A673 (cell line): ENCODE results near the gene IMPDH1.

Experiments
- EZH2 ChIP-seq: fragments of 200-600 bp; sonication (generic); IDR thresholded peaks from 2 replicates; pipeline ENCODE4 v1.6.1; 2017; ENCODE audit warnings: borderline replicate concordance, low read depth, mild to moderate bottlenecking, mixed read lengths, antibody characterized with exemption, low read length; ENCODE audit not compliant: poor library complexity, severe bottlenecking
- TF ChIP-seq, protein P1 (sequence below): fragments of 300-800, 200-600 bp; sonication (generic); conservative IDR thresholded peaks from 2 replicates; pipeline ENCODE4 v1.5.1; 2017; ENCODE audit warnings: low read depth, mild to moderate bottlenecking, antibody characterized with exemption, low read length, moderate library complexity, mixed read lengths

- TF ChIP-seq, protein P1, sequence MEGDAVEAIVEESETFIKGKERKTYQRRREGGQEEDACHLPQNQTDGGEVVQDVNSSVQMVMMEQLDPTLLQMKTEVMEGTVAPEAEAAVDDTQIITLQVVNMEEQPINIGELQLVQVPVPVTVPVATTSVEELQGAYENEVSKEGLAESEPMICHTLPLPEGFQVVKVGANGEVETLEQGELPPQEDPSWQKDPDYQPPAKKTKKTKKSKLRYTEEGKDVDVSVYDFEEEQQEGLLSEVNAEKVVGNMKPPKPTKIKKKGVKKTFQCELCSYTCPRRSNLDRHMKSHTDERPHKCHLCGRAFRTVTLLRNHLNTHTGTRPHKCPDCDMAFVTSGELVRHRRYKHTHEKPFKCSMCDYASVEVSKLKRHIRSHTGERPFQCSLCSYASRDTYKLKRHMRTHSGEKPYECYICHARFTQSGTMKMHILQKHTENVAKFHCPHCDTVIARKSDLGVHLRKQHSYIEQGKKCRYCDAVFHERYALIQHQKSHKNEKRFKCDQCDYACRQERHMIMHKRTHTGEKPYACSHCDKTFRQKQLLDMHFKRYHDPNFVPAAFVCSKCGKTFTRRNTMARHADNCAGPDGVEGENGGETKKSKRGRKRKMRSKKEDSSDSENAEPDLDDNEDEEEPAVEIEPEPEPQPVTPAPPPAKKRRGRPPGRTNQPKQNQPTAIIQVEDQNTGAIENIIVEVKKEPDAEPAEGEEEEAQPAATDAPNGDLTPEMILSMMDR: peak; percentile 74
- no peak for TF ChIP-seq EZH2
These were observed 62.1 kb downstream of the IMPDH1 start for GRCh38 chr7:128347647-128348097.
